CD8-positive, alpha-beta memory T cell (primary cell): ENCODE measurements around the gene CUL7. TPM values are rescaled to one million over a fixed set of nuclear protein-coding genes. Genes with fewer than 3 reads are reported as not detected.
A peak's percentile ranks its signal among the peaks of the same experiment; 100 is the strongest.

Experiments used
- CTCF ChIA-PET: fragments of 350-600 bp; sonication (Branson Sonifier 250); formaldehyde crosslinking; loops from one replicate; lab custom pipeline; 2021; ENCODE audit warnings: antibody characterized with exemption; lab: Charles Lee
- POLR2A ChIA-PET: fragments of 350-600 bp; sonication (Branson Sonifier 250); formaldehyde crosslinking; loops from one replicate; lab custom pipeline; 2021; ENCODE audit warnings: antibody characterized with exemption; lab: Charles Lee
- DNase-seq, 5 donors: peaks; one replicate each; pipeline versions ENCODE4 v3.0.0 to v3.0.0-alpha.2; 2020 to 2022; ENCODE audit warnings: mixed read lengths in 1 of 5
- H3K27ac ChIP-seq: one replicate; pipeline ENCODE4 v1.7.0; 2013; ENCODE audit warnings: low read depth, mild to moderate bottlenecking, low read length, moderate library complexity
- H3K27me3 ChIP-seq: 2 replicates; pipeline ENCODE4 v1.7.0; 2013; ENCODE audit warnings: low read length, mild to moderate bottlenecking; ENCODE audit not compliant: insufficient read depth, poor library complexity, severe bottlenecking
- H3K36me3 ChIP-seq: 2 replicates; pipeline ENCODE4 v1.7.0; 2013; ENCODE audit warnings: mild to moderate bottlenecking, low read length, moderate library complexity; ENCODE audit not compliant: insufficient read depth
- H3K4me1 ChIP-seq: 2 replicates; pipeline ENCODE4 v1.7.0; 2013; ENCODE audit warnings: mild to moderate bottlenecking, low read length, moderate library complexity; ENCODE audit not compliant: insufficient read depth
- H3K4me3 ChIP-seq: 2 replicates; pipeline ENCODE4 v1.7.0; 2013; ENCODE audit warnings: mild to moderate bottlenecking, low read length
- H3K9me3 ChIP-seq: 2 replicates; pipeline ENCODE4 v1.7.0; 2013; ENCODE audit warnings: mild to moderate bottlenecking, low read length
- H3K27ac Mint-ChIP-seq, 8 donors: one replicate each; pipeline ENCODE4 v1.8.0; 2020 to 2021; ENCODE audit warnings: mixed read lengths in 8 of 8, mild to moderate bottlenecking in 6 of 8, inconsistent platforms in 3 of 8, moderate library complexity in 3 of 8
- H3K27me3 Mint-ChIP-seq, 2 donors: one replicate each; pipeline ENCODE4 v1.8.0; 2020 to 2021; ENCODE audit warnings: mixed read lengths in 2 of 2, mild to moderate bottlenecking in 1 of 2, moderate library complexity in 1 of 2
- H3K36me3 Mint-ChIP-seq, 3 donors: one replicate each; pipeline ENCODE4 v1.8.0; 2020 to 2021; ENCODE audit warnings: mixed read lengths in 3 of 3, inconsistent platforms in 1 of 3, mild to moderate bottlenecking in 1 of 3
- H3K4me1 Mint-ChIP-seq, 3 donors: one replicate each; pipeline ENCODE4 v1.8.0; 2020 to 2021; ENCODE audit warnings: mixed read lengths in 3 of 3, inconsistent platforms in 1 of 3, mild to moderate bottlenecking in 1 of 3
- H3K4me3 Mint-ChIP-seq, 7 donors: one replicate each; pipeline ENCODE4 v1.8.0; 2020 to 2021; ENCODE audit warnings: mixed read lengths in 7 of 7, mild to moderate bottlenecking in 6 of 7, moderate library complexity in 4 of 7, inconsistent platforms in 2 of 7
- H3K9me3 Mint-ChIP-seq, 5 donors: one replicate each; pipeline ENCODE4 v1.8.0; 2020 to 2022; ENCODE audit warnings: mixed read lengths in 5 of 5, mild to moderate bottlenecking in 3 of 5, moderate library complexity in 2 of 5, inconsistent platforms in 1 of 5
- polyA plus RNA-seq: library from polyadenylated mRNA; unstranded; fragments of 300-500 nt; fragmentation: Illumina TruSeq; gene quantifications from one replicate; pipeline ENCODE4 v1.2.3, GENCODE V29; 2021
- total RNA-seq, 2 experiments: library from RNA; stranded (reverse); gene quantifications; one replicate each; pipeline ENCODE4 v1.2.3, GENCODE V29; 2021

Gene CUL7
- total RNA-seq (10 to 100 TPM; 11.7 to 12.1 TPM), polyA plus RNA-seq (2.1 TPM)

GRCh38 chr6:43053545-43054205, at the start of gene CUL7:
CUL7 (minus strand) TSS chr6:43053851; CDS start chr6:43052788, 1,063 bp downstream.
- Mint-ChIP-seq H3K27me3 (peaks cover 0 to 2% of the 10 kb centered on the region in 2 donors), H3K4me1 (peaks cover 36 to 56% (median 55%) of the 10 kb centered on the region in 3 donors), H3K27ac (peak within 1 kb of the TSS; percentile 93 to 100 (median 96)), H3K9me3 (no peaks in the 10 kb centered on the region), H3K4me3 (peak within 1 kb of the TSS; percentile 89 to 97 (median 92)), H3K36me3 (peaks cover 6 to 56% (median 6%) of the 10 kb centered on the region in 3 donors)
- Histone ChIP-seq H3K4me3 (peak within 1 kb of the TSS; percentile 55), H3K9me3 (no peaks in the 10 kb centered on the region), H3K36me3 (peaks cover 29% of the 10 kb centered on the region), H3K4me1 (peaks cover 27% of the 10 kb centered on the region), H3K27me3 (no peaks in the 10 kb centered on the region), H3K27ac (peak within 1 kb of the TSS; percentile 88)
- ChIA-PET POLR2A (interaction anchor here (0.6 to 2.2 kb wide), 8 partner anchors 33 to 1184 kb away, joined by 3 to 13 read pairs (median 4); partner anchors contain the start of genes CNPY3, KLHDC3, MEA1 and PEX6), CTCF (interaction anchor here (0.9 to 1.2 kb wide), 3 partner anchors 38 to 90 kb away, joined by 3 to 4 read pairs (median 3); partner anchors contain the start of genes KLHDC3 and MEA1)
- DNase-seq: peak; percentile 85 to 93 (median 89)

DNA sequence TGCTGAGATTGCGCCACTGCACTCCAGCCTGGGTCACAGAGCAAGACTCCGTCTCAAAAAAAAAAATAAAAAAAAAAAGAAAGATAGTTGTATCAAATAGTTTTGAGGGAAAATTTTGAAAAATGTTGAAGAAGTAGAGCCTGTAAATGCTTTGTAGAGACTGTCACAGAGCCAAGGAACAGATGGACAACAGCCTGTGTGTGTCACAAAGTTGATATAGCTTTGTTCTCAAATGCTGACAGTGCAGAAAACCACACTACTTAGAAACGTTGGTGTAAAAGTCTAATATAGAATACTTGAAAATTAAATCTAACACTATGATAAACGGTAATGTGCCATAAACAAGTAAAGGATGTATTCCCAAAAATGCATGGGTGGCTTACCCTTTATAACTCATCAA, 47.8 kb upstream of the CUL7 start:
- ChIA-PET POLR2A (no interaction called here), CTCF (no interaction called here)
- peaks cover 2 to 3% of the 10 kb centered on the region in 2 donors for H3K27me3 Mint-ChIP-seq
- H3K4me1 Mint-ChIP-seq: peaks cover 1 to 5% (median 4%) of the 10 kb centered on the region in 3 donors
- Histone ChIP-seq H3K27ac (no peak overlapping the region), H3K4me1 (no peaks in the 10 kb centered on the region), H3K9me3 (no peaks in the 10 kb centered on the region), H3K27me3 (no peaks in the 10 kb centered on the region), H3K4me3 (no peak overlapping the region), H3K36me3 (no peaks in the 10 kb centered on the region)
- no peak overlapping the region for H3K4me3 Mint-ChIP-seq
- DNase-seq: no peak
- H3K9me3 Mint-ChIP-seq: no peaks in the 10 kb centered on the region
- no peaks in the 10 kb centered on the region for H3K36me3 Mint-ChIP-seq
- no peak overlapping the region for H3K27ac Mint-ChIP-seq

- H3K4me3 Mint-ChIP-seq: no peak overlapping the region
- H3K36me3 Mint-ChIP-seq: no peaks in the 10 kb centered on the region
- Histone ChIP-seq H3K4me3 (no peak overlapping the region), H3K4me1 (no peaks in the 10 kb centered on the region), H3K27ac (no peak overlapping the region), H3K9me3 (no peaks in the 10 kb centered on the region), H3K27me3 (no peaks in the 10 kb centered on the region), H3K36me3 (no peaks in the 10 kb centered on the region)
- POLR2A ChIA-PET: no interaction called here
- CTCF ChIA-PET: no interaction called here
- no peaks in the 10 kb centered on the region for H3K9me3 Mint-ChIP-seq
- peaks cover 2 to 3% of the 10 kb centered on the region in 2 donors for H3K27me3 Mint-ChIP-seq
- no peak for DNase-seq
- H3K4me1 Mint-ChIP-seq: peaks cover 8 to 17% (median 17%) of the 10 kb centered on the region in 3 donors
- no peak overlapping the region for H3K27ac Mint-ChIP-seq
Observed at GRCh38 chr6:43097502-43097901, 43.9 kb upstream of the CUL7 start.

DNA sequence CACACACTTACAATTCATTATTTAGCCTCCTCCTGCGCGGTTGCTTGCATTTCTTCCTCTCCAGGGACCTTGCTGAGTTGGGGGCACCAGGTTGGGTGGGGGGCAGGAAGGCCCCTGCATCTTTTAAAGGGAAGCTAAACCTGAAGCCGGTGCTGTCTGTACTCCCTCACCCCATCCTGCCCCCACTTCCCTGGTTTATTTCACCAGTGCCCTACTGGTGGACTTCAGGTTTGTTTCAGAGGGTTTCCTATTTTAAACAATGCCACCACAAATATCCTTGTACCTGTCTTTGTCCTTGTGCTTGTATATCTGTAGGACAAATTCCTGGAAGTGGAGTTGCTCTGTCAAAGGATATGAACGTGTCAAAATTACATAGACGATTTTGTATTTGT, 43.4 kb upstream of the CUL7 start:
- Mint-ChIP-seq H3K27ac (no peak overlapping the region), H3K27me3 (peaks cover 2 to 3% of the 10 kb centered on the region in 2 donors), H3K36me3 (no peaks in the 10 kb centered on the region), H3K4me3 (no peak overlapping the region), H3K4me1 (peaks cover 8 to 20% (median 18%) of the 10 kb centered on the region in 3 donors), H3K9me3 (no peaks in the 10 kb centered on the region)
- Histone ChIP-seq H3K36me3 (no peaks in the 10 kb centered on the region), H3K4me3 (no peak overlapping the region), H3K9me3 (no peaks in the 10 kb centered on the region), H3K27me3 (no peaks in the 10 kb centered on the region), H3K4me1 (no peaks in the 10 kb centered on the region), H3K27ac (no peak overlapping the region)
- ChIA-PET POLR2A (no interaction called here), CTCF (no interaction called here)
- no peak for DNase-seq

GRCh38 chr6:43096451-43097097, 42.9 kb upstream of the CUL7 start:
- CTCF ChIA-PET: no interaction called here

GRCh38 chr6:43095939-43096338, 42.3 kb upstream of the CUL7 start:
- H3K36me3 ChIP-seq: no peaks in the 10 kb centered on the region
- Mint-ChIP-seq H3K9me3 (no peaks in the 10 kb centered on the region), H3K4me3 (no peak overlapping the region), H3K27me3 (peaks cover 2 to 3% of the 10 kb centered on the region in 2 donors), H3K27ac (no peak overlapping the region), H3K36me3 (no peaks in the 10 kb centered on the region), H3K4me1 (peaks cover 8 to 20% (median 18%) of the 10 kb centered on the region in 3 donors)
- H3K9me3 ChIP-seq: no peaks in the 10 kb centered on the region
- H3K27me3 ChIP-seq: no peaks in the 10 kb centered on the region
- POLR2A ChIA-PET: no interaction called here
- no peaks in the 10 kb centered on the region for H3K4me1 ChIP-seq
- CTCF ChIA-PET: no interaction called here
- no peak overlapping the region for H3K4me3 ChIP-seq
- H3K27ac ChIP-seq: no peak overlapping the region
- no peak for DNase-seq

More at GRCh38 chr6:43096451-43097097, 42.9 kb upstream of the CUL7 start:
- POLR2A ChIA-PET: no interaction called here
- Mint-ChIP-seq H3K4me1 (peaks cover 8 to 20% (median 18%) of the 10 kb centered on the region in 3 donors), H3K27me3 (peaks cover 2 to 3% of the 10 kb centered on the region in 2 donors), H3K9me3 (no peaks in the 10 kb centered on the region), H3K36me3 (no peaks in the 10 kb centered on the region), H3K27ac (no peak overlapping the region), H3K4me3 (no peak overlapping the region)
- H3K36me3 ChIP-seq: no peaks in the 10 kb centered on the region
- H3K4me3 ChIP-seq: no peak overlapping the region
- H3K9me3 ChIP-seq: no peaks in the 10 kb centered on the region
- no peak overlapping the region for H3K27ac ChIP-seq
- no peaks in the 10 kb centered on the region for H3K27me3 ChIP-seq
- no peak for DNase-seq
- H3K4me1 ChIP-seq: no peaks in the 10 kb centered on the region

DNA sequence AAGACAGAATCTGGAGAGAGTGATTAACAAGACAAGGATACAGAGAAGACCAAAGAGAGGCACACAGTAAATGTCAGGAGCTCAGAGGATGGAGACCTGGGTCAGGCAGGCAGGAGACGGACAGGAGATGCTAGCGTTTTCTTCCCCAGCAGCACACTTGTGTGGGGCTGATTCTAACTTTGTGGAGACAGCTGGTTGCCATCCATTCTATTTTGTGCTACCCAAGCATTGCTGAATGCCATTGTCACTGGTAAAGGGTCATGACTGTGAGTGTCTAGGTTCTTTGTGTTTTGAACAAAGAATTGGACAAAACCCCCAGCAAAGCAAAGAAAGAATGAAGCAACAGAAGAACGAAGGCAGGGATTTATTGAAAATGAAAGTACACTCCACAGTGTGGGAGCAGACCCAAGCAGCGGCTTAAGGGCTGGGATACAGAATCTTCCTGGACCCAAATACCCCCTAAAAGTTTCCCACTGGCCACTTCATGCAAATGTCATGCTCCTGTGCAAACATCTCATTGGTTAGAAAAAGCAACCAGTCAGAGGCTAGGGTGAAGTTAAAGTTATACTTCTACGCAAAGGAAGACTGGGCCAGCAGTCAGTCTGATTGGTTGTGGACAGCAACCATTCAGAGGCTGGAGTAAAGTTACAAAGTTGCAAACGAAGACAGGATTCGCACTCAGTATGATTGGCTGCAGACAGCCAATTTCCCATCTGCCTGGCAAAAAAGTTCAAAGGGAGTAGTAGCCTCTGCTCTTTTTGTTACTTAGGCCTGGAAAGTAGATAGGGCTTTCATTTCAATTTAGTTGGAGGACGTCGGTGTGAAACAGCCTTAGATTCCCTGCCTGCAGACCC, 40.0 kb upstream of the CUL7 start:
- no peaks in the 10 kb centered on the region for H3K27me3 ChIP-seq
- ChIA-PET CTCF (interaction anchor here (0.9 kb wide), 1 partner anchor 50 kb away, joined by 3 read pairs; no protein-coding TSS in a partner anchor), POLR2A (no interaction called here)
- peak overlapping the region; percentile 31 for H3K4me3 ChIP-seq
- peak overlapping the region in 3 of 8 donors; percentile 3 to 35 (median 22) for H3K27ac Mint-ChIP-seq
- peak overlapping the region in 2 of 7 donors; percentile 44 for H3K4me3 Mint-ChIP-seq
- no peaks in the 10 kb centered on the region for H3K36me3 ChIP-seq
- no peaks in the 10 kb centered on the region for H3K36me3 Mint-ChIP-seq
- H3K27me3 Mint-ChIP-seq: peaks cover 0 to 3% of the 10 kb centered on the region in 2 donors
- H3K4me1 Mint-ChIP-seq: peaks cover 8 to 20% (median 18%) of the 10 kb centered on the region in 3 donors
- no peak overlapping the region for H3K27ac ChIP-seq
- H3K9me3 Mint-ChIP-seq: no peaks in the 10 kb centered on the region
- H3K9me3 ChIP-seq: no peaks in the 10 kb centered on the region
- DNase-seq: no peak
- H3K4me1 ChIP-seq: no peaks in the 10 kb centered on the region
